Hepatocyte (in vitro differentiated cells): ENCODE measurements around the gene DPF3. TPM values are rescaled to one million over a fixed set of nuclear protein-coding genes. Genes with fewer than 3 reads are reported as not detected.

ENCODE experiments used
- DNase-seq: peaks from one replicate; pipeline ENCODE4 v3.0.0-alpha.2; 2016; ENCODE audit warnings: low spot score
- H2AFZ ChIP-seq: fragments of 200-600 bp; sonication (generic); 2 replicates; pipeline ENCODE4 v1.6.0; 2016; ENCODE audit warnings: antibody characterized with exemption, mild to moderate bottlenecking
- H3K27ac ChIP-seq: fragments of 200-600 bp; sonication (generic); 2 replicates; pipeline ENCODE4 v1.5.1; 2016; ENCODE audit warnings: mild to moderate bottlenecking
- H3K27me3 ChIP-seq: fragments of 200-600 bp; sonication (generic); 2 replicates; pipeline ENCODE4 v1.6.1; 2016
- H3K36me3 ChIP-seq: fragments of 200-600 bp; sonication (generic); replicated peaks from 2 replicates; pipeline ENCODE4 v1.5.1; 2016; ENCODE audit warnings: low read depth; ENCODE audit not compliant: insufficient read depth
- H3K4me1 ChIP-seq: fragments of 200-600 bp; sonication (generic); 2 replicates; pipeline ENCODE4 v1.5.1; 2016; ENCODE audit warnings: mild to moderate bottlenecking, moderate library complexity; ENCODE audit not compliant: insufficient read depth
- H3K4me2 ChIP-seq: fragments of 200-600 bp; sonication (generic); 2 replicates; pipeline ENCODE4 v1.6.0; 2016
- H3K4me3 ChIP-seq: fragments of 200-600 bp; sonication (generic); 2 replicates; pipeline ENCODE4 v1.5.1; 2016; ENCODE audit warnings: mild to moderate bottlenecking
- H3K79me2 ChIP-seq: fragments of 200-600 bp; sonication (generic); 2 replicates; pipeline ENCODE4 v1.6.0; 2017; ENCODE audit warnings: mild to moderate bottlenecking
- H3K9me2 ChIP-seq: fragments of 200-600 bp; sonication (generic); replicated peaks from 2 replicates; pipeline ENCODE4 v1.6.0; 2017; ENCODE audit warnings: mild to moderate bottlenecking; ENCODE audit not compliant: insufficient read depth
- H3K9me3 ChIP-seq: fragments of 200-600 bp; sonication (generic); 2 replicates; pipeline ENCODE4 v1.5.1; 2016; ENCODE audit warnings: low read depth, mild to moderate bottlenecking
- H4K20me1 ChIP-seq: fragments of 200-600 bp; sonication (generic); 2 replicates; pipeline ENCODE4 v1.6.0; 2016; ENCODE audit warnings: mild to moderate bottlenecking; ENCODE audit not compliant: insufficient read depth, poor library complexity, severe bottlenecking
- EZH2 ChIP-seq: fragments of 200-600 bp; sonication (generic); IDR thresholded peaks from 2 replicates; pipeline ENCODE4 v1.6.1; 2016; ENCODE audit warnings: antibody characterized with exemption, mild to moderate bottlenecking, borderline replicate concordance
- EZH2phosphoT487 ChIP-seq: fragments of 200-600 bp; sonication (generic); IDR thresholded peaks from one replicate; pipeline ENCODE4 v1.6.1; 2018; ENCODE audit warnings: antibody characterized with exemption, mild to moderate bottlenecking, low read depth, moderate library complexity; ENCODE audit not compliant: unreplicated experiment, severe bottlenecking
- WGBS: methylation state at CpG from one replicate; pipeline ENCODE4 v1.1.6; 2016; ENCODE audit warnings: low lambda C conversion rate; ENCODE audit errors: missing lambda C conversion rate; 5-methylcytosine and 5-hydroxymethylcytosine counted together
- polyA plus RNA-seq: library from polyadenylated mRNA; unstranded; fragments of >200 nt; fragmentation: Nextera tagmentation; extraction: Ambion mirVana; gene quantifications from 2 replicates; pipeline ENCODE4 v1.2.1, GENCODE V29; 2016
- total RNA-seq: library from RNA; depleted of rRNA; stranded (reverse); fragments of >200 nt; gene quantifications from 2 replicates; pipeline ENCODE4 v1.2.3, GENCODE V29; 2014
- TF ChIP-seq, protein P1 (sequence below): fragments of 200-600 bp; sonication (generic); IDR thresholded peaks from 2 replicates; pipeline ENCODE4 v1.5.1; 2016; ENCODE audit warnings: antibody characterized with exemption, mild to moderate bottlenecking; ENCODE audit not compliant: poor library complexity

DPF3 gene
- total and polyA plus RNA-seq, 2 experiments from 2014 or later: 0.21 to 0.47 TPM

- H3K4me1 ChIP-seq: no peaks in the 10 kb centered on the region
- H2AFZ ChIP-seq: no peak overlapping the region
- 92% methylated on average over 8 of the region's 8 CpGs for WGBS
- H4K20me1 ChIP-seq: no peaks in the 10 kb centered on the region
- H3K27me3 ChIP-seq: peaks cover 3% of the 10 kb centered on the region
- no peak overlapping the region for H3K4me3 ChIP-seq
- H3K36me3 ChIP-seq: no peaks in the 10 kb centered on the region
- H3K9me3 ChIP-seq: no peaks in the 10 kb centered on the region
- TF ChIP-seq, protein P1, sequence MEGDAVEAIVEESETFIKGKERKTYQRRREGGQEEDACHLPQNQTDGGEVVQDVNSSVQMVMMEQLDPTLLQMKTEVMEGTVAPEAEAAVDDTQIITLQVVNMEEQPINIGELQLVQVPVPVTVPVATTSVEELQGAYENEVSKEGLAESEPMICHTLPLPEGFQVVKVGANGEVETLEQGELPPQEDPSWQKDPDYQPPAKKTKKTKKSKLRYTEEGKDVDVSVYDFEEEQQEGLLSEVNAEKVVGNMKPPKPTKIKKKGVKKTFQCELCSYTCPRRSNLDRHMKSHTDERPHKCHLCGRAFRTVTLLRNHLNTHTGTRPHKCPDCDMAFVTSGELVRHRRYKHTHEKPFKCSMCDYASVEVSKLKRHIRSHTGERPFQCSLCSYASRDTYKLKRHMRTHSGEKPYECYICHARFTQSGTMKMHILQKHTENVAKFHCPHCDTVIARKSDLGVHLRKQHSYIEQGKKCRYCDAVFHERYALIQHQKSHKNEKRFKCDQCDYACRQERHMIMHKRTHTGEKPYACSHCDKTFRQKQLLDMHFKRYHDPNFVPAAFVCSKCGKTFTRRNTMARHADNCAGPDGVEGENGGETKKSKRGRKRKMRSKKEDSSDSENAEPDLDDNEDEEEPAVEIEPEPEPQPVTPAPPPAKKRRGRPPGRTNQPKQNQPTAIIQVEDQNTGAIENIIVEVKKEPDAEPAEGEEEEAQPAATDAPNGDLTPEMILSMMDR: no peak
- TF ChIP-seq EZH2phosphoT487 (no peak), EZH2 (no peak)
- H3K9me2 ChIP-seq: no peaks in the 10 kb centered on the region
- no peaks in the 10 kb centered on the region for H3K79me2 ChIP-seq
- DNase-seq: no peak
- no peak overlapping the region for H3K27ac ChIP-seq
- no peak overlapping the region for H3K4me2 ChIP-seq
Observed at GRCh38 chr14:72595152-72595862, 298.6 kb downstream of the DPF3 start.

- WGBS: 90% methylated on average over 14 of the region's 14 CpGs
Observed at GRCh38 chr14:72594099-72594901, 299.6 kb downstream of the DPF3 start.

GRCh38 chr14:72591391-72591790 lies 302.5 kb downstream of the DPF3 start:
- no peaks in the 10 kb centered on the region for H3K4me1 ChIP-seq
- no peaks in the 10 kb centered on the region for H3K9me3 ChIP-seq
- H4K20me1 ChIP-seq: no peaks in the 10 kb centered on the region
- no peak overlapping the region for H2AFZ ChIP-seq
- H3K9me2 ChIP-seq: no peaks in the 10 kb centered on the region
- no peaks in the 10 kb centered on the region for H3K36me3 ChIP-seq
- TF ChIP-seq EZH2 (no peak), EZH2phosphoT487 (no peak)
- TF ChIP-seq, protein P1: no peak
- no peak for DNase-seq
- H3K27ac ChIP-seq: no peak overlapping the region
- peaks cover 3% of the 10 kb centered on the region for H3K27me3 ChIP-seq
- H3K4me3 ChIP-seq: no peak overlapping the region
- H3K4me2 ChIP-seq: no peak overlapping the region
- WGBS: 94% methylated on average over 4 of the region's 4 CpGs
- no peaks in the 10 kb centered on the region for H3K79me2 ChIP-seq

More at GRCh38 chr14:72594099-72594901, 299.6 kb downstream of the DPF3 start:
- DNase-seq: no peak
- H3K27ac ChIP-seq: no peak overlapping the region
- H2AFZ ChIP-seq: no peak overlapping the region
- no peak overlapping the region for H3K4me3 ChIP-seq
- H3K27me3 ChIP-seq: peaks cover 3% of the 10 kb centered on the region
- H3K79me2 ChIP-seq: no peaks in the 10 kb centered on the region
- H3K4me2 ChIP-seq: no peak overlapping the region
- H3K9me3 ChIP-seq: no peaks in the 10 kb centered on the region
- TF ChIP-seq EZH2phosphoT487 (no peak), EZH2 (no peak)
- TF ChIP-seq, protein P1: no peak
- no peaks in the 10 kb centered on the region for H3K9me2 ChIP-seq
- no peaks in the 10 kb centered on the region for H4K20me1 ChIP-seq
- no peaks in the 10 kb centered on the region for H3K4me1 ChIP-seq
- no peaks in the 10 kb centered on the region for H3K36me3 ChIP-seq
